H9 (cell line): ENCODE results near the gene COQ7. TPM values are rescaled to one million over a fixed set of nuclear protein-coding genes. Genes with fewer than 3 reads are reported as not detected.

Experiments
- DNase-seq: peaks from one replicate; pipeline ENCODE4 v3.0.0-alpha.2; 2017
- H2AFZ ChIP-seq: one replicate; pipeline ENCODE4 v1.6.1; 2013; ENCODE audit warnings: mild to moderate bottlenecking, low read length, control low read depth, moderate library complexity
- H2AK5ac ChIP-seq: 2 replicates; pipeline ENCODE4 v1.6.1; 2013; ENCODE audit warnings: low read length, control low read depth, mixed read lengths; ENCODE audit not compliant: insufficient read length
- H2BK120ac ChIP-seq: one replicate; pipeline ENCODE4 v1.6.1; 2013; ENCODE audit warnings: low read depth, mild to moderate bottlenecking, low read length, control low read depth, inconsistent platforms; ENCODE audit not compliant: poor library complexity, severe bottlenecking
- H2BK12ac ChIP-seq: 2 replicates; pipeline ENCODE4 v1.6.1; 2013; ENCODE audit warnings: low read length, control low read depth, mixed read lengths, low read depth; ENCODE audit not compliant: insufficient read length
- H2BK15ac ChIP-seq: 2 replicates; pipeline ENCODE4 v1.6.1; 2013; ENCODE audit warnings: low read depth, low read length, control low read depth
- H2BK20ac ChIP-seq: one replicate; pipeline ENCODE4 v1.6.1; 2013; ENCODE audit warnings: low read depth, mild to moderate bottlenecking, low read length, control low read depth, inconsistent platforms; ENCODE audit not compliant: poor library complexity, severe bottlenecking
- H2BK5ac ChIP-seq: 2 replicates; pipeline ENCODE4 v1.6.1; 2013; ENCODE audit warnings: low read length, control low read depth, mixed read lengths; ENCODE audit not compliant: insufficient read length
- H3K14ac ChIP-seq: 2 replicates; pipeline ENCODE4 v1.6.1; 2013; ENCODE audit warnings: low read length, control low read depth; ENCODE audit not compliant: insufficient read depth
- H3K18ac ChIP-seq: 2 replicates; pipeline ENCODE4 v1.6.1; 2013; ENCODE audit warnings: low read depth, mild to moderate bottlenecking, mixed read lengths, low read length, control low read depth; ENCODE audit not compliant: insufficient read length
- H3K23ac ChIP-seq: 2 replicates; pipeline ENCODE4 v1.6.1; 2013; ENCODE audit warnings: low read length, control low read depth, mixed read lengths, low read depth; ENCODE audit not compliant: insufficient read length
- H3K23me2 ChIP-seq: 2 replicates; pipeline ENCODE4 v1.6.1; 2013; ENCODE audit warnings: low read depth, mild to moderate bottlenecking, mixed read lengths, low read length, control low read depth; ENCODE audit not compliant: insufficient read length, poor library complexity, severe bottlenecking
- H3K27ac ChIP-seq: 2 replicates; pipeline ENCODE4 v1.5.1; 2013; ENCODE audit warnings: low read length, control low read depth, mixed read lengths, low read depth; ENCODE audit not compliant: insufficient read length
- H3K27me3 ChIP-seq: 2 replicates; pipeline ENCODE4 v1.6.1; 2013; ENCODE audit warnings: low read length, control low read depth, inconsistent platforms; ENCODE audit not compliant: insufficient read depth
- H3K4ac ChIP-seq: 2 replicates; pipeline ENCODE4 v1.6.1; 2013; ENCODE audit warnings: low read depth, mild to moderate bottlenecking, control low read depth, inconsistent platforms, low read length, moderate library complexity
- H3K4me1 ChIP-seq: 2 replicates; pipeline ENCODE4 v1.6.1; 2013; ENCODE audit warnings: low read length, control low read depth, inconsistent platforms; ENCODE audit not compliant: insufficient read depth
- H3K4me2 ChIP-seq: 2 replicates; pipeline ENCODE4 v1.6.1; 2013; ENCODE audit warnings: low read length, control low read depth, mixed read lengths; ENCODE audit not compliant: insufficient read length, insufficient read depth
- H3K56ac ChIP-seq: 2 replicates; pipeline ENCODE4 v1.6.1; 2013; ENCODE audit warnings: low read depth, mild to moderate bottlenecking, mixed read lengths, low read length, control low read depth; ENCODE audit not compliant: insufficient read length
- H3K79me1 ChIP-seq: 2 replicates; pipeline ENCODE4 v1.6.1; 2013; ENCODE audit warnings: low read depth, mild to moderate bottlenecking, moderate library complexity, low read length, control low read depth, inconsistent platforms; ENCODE audit not compliant: insufficient read depth, poor library complexity, severe bottlenecking
- H3K79me2 ChIP-seq: 2 replicates; pipeline ENCODE4 v1.6.1; 2013; ENCODE audit warnings: low read length, control low read depth, inconsistent platforms; ENCODE audit not compliant: insufficient read depth
- H3K9ac ChIP-seq: 2 replicates; pipeline ENCODE4 v1.6.1; 2013; ENCODE audit warnings: low read length, control low read depth, mixed read lengths; ENCODE audit not compliant: insufficient read length; ENCODE audit errors: extremely low read depth
- H3K9me3 ChIP-seq: one replicate; pipeline ENCODE4 v1.6.1; 2013; ENCODE audit warnings: low read depth, low read length, inconsistent platforms; ENCODE audit not compliant: control insufficient read depth
- H3T11ph ChIP-seq: one replicate; pipeline ENCODE4 v1.6.1; 2013; ENCODE audit warnings: mild to moderate bottlenecking, low read length, control low read depth, inconsistent platforms
- H4K20me1 ChIP-seq: one replicate; pipeline ENCODE4 v1.6.1; 2013; ENCODE audit not compliant: control insufficient read depth, insufficient read length, insufficient read depth
- H4K5ac ChIP-seq: 2 replicates; pipeline ENCODE4 v1.6.1; 2013; ENCODE audit warnings: low read depth, mild to moderate bottlenecking, mixed read lengths, low read length, control low read depth; ENCODE audit not compliant: insufficient read length
- H4K8ac ChIP-seq: replicated peaks from 2 replicates; pipeline ENCODE4 v1.6.1; 2013; ENCODE audit warnings: low read length, control low read depth, mixed read lengths, low read depth; ENCODE audit not compliant: insufficient read length
- H4K91ac ChIP-seq: 2 replicates; pipeline ENCODE4 v1.6.1; 2013; ENCODE audit warnings: low read depth, mild to moderate bottlenecking, moderate library complexity, mixed read lengths, low read length, control low read depth; ENCODE audit not compliant: insufficient read length
- H3K27ac Mint-ChIP-seq, 3 experiments: 2 replicates in 2 of 3; 3 replicates in 1 of 3; pipeline ENCODE4 v1.8.0; 2020 to 2021; ENCODE audit warnings: mixed read lengths in 3 of 3, mild to moderate bottlenecking in 1 of 3, moderate library complexity in 1 of 3
- H3K27me3 Mint-ChIP-seq: 2 replicates; pipeline ENCODE4 v1.8.0; 2021; ENCODE audit warnings: low read depth, mild to moderate bottlenecking, moderate library complexity, mixed read lengths
- H3K36me3 Mint-ChIP-seq, 3 experiments: 2 replicates in 2 of 3; 3 replicates in 1 of 3; pipeline ENCODE4 v1.8.0; 2020 to 2021; ENCODE audit warnings: low read depth in 3 of 3, mixed read lengths in 3 of 3; ENCODE audit not compliant: insufficient read depth in 1 of 3
- H3K4me1 Mint-ChIP-seq, 2 experiments: 2 replicates each; pipeline ENCODE4 v1.8.0; 2020; ENCODE audit warnings: mixed read lengths in 2 of 2
- H3K4me3 Mint-ChIP-seq, 2 experiments: 2 replicates in 1 of 2; 3 replicates in 1 of 2; pipeline ENCODE4 v1.8.0; 2020 to 2021; ENCODE audit warnings: mild to moderate bottlenecking in 2 of 2, mixed read lengths in 2 of 2, moderate library complexity in 1 of 2
- H3K9me3 Mint-ChIP-seq, 2 experiments: 2 replicates in 1 of 2; 3 replicates in 1 of 2; pipeline ENCODE4 v1.8.0; 2020; ENCODE audit warnings: mild to moderate bottlenecking in 2 of 2, mixed read lengths in 2 of 2, moderate library complexity in 1 of 2
- CTCF ChIP-seq: fragments of 200-600 bp; sonication (generic); conservative IDR thresholded peaks from 3 replicates; pipeline ENCODE4 v1.8.0; 2021; ENCODE audit warnings: antibody characterized with exemption, mild to moderate bottlenecking
- WGBS: extraction: QIAGEN DNeasy Blood & Tissue Kit; methylation state at CpG from one replicate; pipeline ENCODE4 v1.1.7; 2013; ENCODE audit warnings: missing lambda C conversion rate, low lambda C conversion rate, mixed read lengths; ENCODE audit not compliant: insufficient read length; ENCODE audit errors: extremely low coverage; 5-methylcytosine and 5-hydroxymethylcytosine counted together
- total RNA-seq: library from RNA; stranded (reverse); gene quantifications from 2 replicates; pipeline ENCODE4 v1.2.1, GENCODE V29; 2021

The COQ7 gene
- total RNA-seq, 1 experiment from 2014 or later: 29.6 TPM

DNA sequence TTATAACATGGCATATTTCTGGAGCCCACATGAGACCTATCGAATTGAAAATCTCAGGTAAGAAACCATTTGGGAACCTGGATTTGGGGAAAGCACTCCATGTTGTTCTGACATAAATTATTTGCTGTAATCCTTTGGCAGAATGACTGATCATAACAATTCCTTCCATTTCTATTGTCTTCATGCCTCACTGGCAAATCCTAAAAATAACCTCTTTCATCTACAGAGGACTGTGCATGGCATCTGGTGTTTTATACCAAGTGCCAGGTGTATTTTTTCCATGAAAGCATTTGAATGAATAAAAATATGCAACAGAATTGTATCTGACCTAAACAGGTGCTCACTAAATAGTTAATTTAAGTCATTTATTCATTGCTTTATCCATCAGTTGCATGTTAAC, 33.7 kb upstream of the COQ7 start:
- WGBS: no CpG with 5 or more reads among the region's 1 CpG
- Histone ChIP-seq H3K4me1 (no peaks in the 10 kb centered on the region), H3K23ac (no peak overlapping the region), H3T11ph (no peak overlapping the region), H2BK20ac (no peak overlapping the region), H4K5ac (no peak overlapping the region), H4K91ac (no peak overlapping the region), H4K20me1 (no peaks in the 10 kb centered on the region), H3K4me2 (no peak overlapping the region), H3K14ac (no peak overlapping the region), H3K27ac (no peak overlapping the region), H3K23me2 (no peaks in the 10 kb centered on the region), H2AK5ac (no peak overlapping the region), H2BK120ac (no peak overlapping the region), H2BK5ac (no peak overlapping the region), H2AFZ (no peak overlapping the region), H4K8ac (no peak overlapping the region), H3K18ac (no peak overlapping the region), H2BK12ac (no peak overlapping the region), H3K27me3 (no peaks in the 10 kb centered on the region), H3K9me3 (no peaks in the 10 kb centered on the region), H3K4ac (no peak overlapping the region), H3K79me1 (no peaks in the 10 kb centered on the region), H3K79me2 (no peaks in the 10 kb centered on the region), H3K56ac (no peak overlapping the region), H2BK15ac (no peak overlapping the region), H3K9ac (no peak overlapping the region)
- no peaks in the 10 kb centered on the region for H3K27me3 Mint-ChIP-seq
- H3K4me1 Mint-ChIP-seq: no peaks in the 10 kb centered on the region
- TF ChIP-seq CTCF: no peak
- DNase-seq: no peak
- no peak overlapping the region for H3K4me3 Mint-ChIP-seq
- H3K27ac Mint-ChIP-seq: no peak overlapping the region
- peaks cover 0 to 5% of the 10 kb centered on the region in 2 experiments; a peak in 3 of 5 replicates for H3K9me3 Mint-ChIP-seq
- H3K36me3 Mint-ChIP-seq: peaks cover 0 to 8% (median 7%) of the 10 kb centered on the region in 3 experiments; a peak in 5 of 7 replicates
